GM12875 (cell line): ENCODE data around the gene LATS1.
A peak's percentile ranks its signal among the peaks of the same experiment; 100 is the strongest.

Experiments used
- H3K4me3 ChIP-seq: one replicate; pipeline ENCODE4 v1.5.1; 2011; ENCODE audit warnings: low read depth, low read length, control low read depth
- CTCF ChIP-seq: IDR thresholded peaks from 2 replicates; pipeline ENCODE4 v1.5.1; 2011; ENCODE audit warnings: low read depth, mild to moderate bottlenecking, control low read depth, inconsistent platforms, low read length, moderate library complexity, borderline replicate concordance; ENCODE audit not compliant: insufficient read depth

The LATS1 gene

GRCh38 chr6:149717588-149718458 lies at the start of gene LATS1:
Gene LATS1, minus strand, starts transcription at chr6:149718101. Its CDS starts 15,975 bp downstream, at chr6:149702126.
- peak within 1 kb of the TSS; percentile 74 for H3K4me3 ChIP-seq

GRCh38 chr6:149766156-149766769 lies 48.4 kb upstream of the LATS1 start:
- TF ChIP-seq CTCF, result no peak
- no peak overlapping the region for H3K4me3 ChIP-seq

More at GRCh38 chr6:149717588-149718458, at the start of gene LATS1:
- no peak for TF ChIP-seq CTCF

GRCh38 chr6:149763866-149764265 lies 46.0 kb upstream of the LATS1 start:
- TF ChIP-seq CTCF, result no peak
- H3K4me3 ChIP-seq, result no peak overlapping the region

- no peak overlapping the region for H3K4me3 ChIP-seq
- no peak for TF ChIP-seq CTCF
Observed at GRCh38 chr6:149761438-149761837, 43.5 kb upstream of the LATS1 start.

- no peak for TF ChIP-seq CTCF
Observed at GRCh38 chr6:149756261-149756636, 38.3 kb upstream of the LATS1 start.

GRCh38 chr6:149755300-149756260 lies 37.7 kb upstream of the LATS1 start:
- no peak for TF ChIP-seq CTCF
- no peak overlapping the region for H3K4me3 ChIP-seq

More at GRCh38 chr6:149756261-149756636, 38.3 kb upstream of the LATS1 start:
- no peak overlapping the region for H3K4me3 ChIP-seq
